H1 (cell line): Measurements from ENCODE around the gene PNMA6A. TPM values are rescaled to one million over a fixed set of nuclear protein-coding genes. Genes with fewer than 3 reads are reported as not detected.

ENCODE experiments used
- CTCF ChIA-PET: fragments of 300-600 bp; sonication (Branson Sonifier 250); formaldehyde crosslinking; loops from one replicate; lab custom pipeline; 2021; ENCODE audit not compliant: partially characterized antibody; lab: Charles Lee
- POLR2A ChIA-PET: fragments of 300-600 bp; sonication (Branson Sonifier 250); formaldehyde crosslinking; loops from one replicate; lab custom pipeline; 2021; ENCODE audit warnings: inconsistent platforms; ENCODE audit not compliant: partially characterized antibody; lab: Charles Lee
- DNase-seq, 2 experiments: peaks; one replicate each; pipeline versions ENCODE4 v3.0.0 to v3.0.0-alpha.2; 2010 to 2022; ENCODE audit warnings: low spot score in 2 of 2, low read depth in 1 of 2, mixed read lengths in 1 of 2
- FAIRE-seq: peaks from 2 replicates; lab custom pipeline; 2011; peaks lifted over from hg19 to GRCh38; lab: Jason Lieb, UNC
- H2AFZ ChIP-seq: 2 replicates; pipeline ENCODE4 v1.8.1; 2012; ENCODE audit warnings: low read length, inconsistent platforms
- H2AK5ac ChIP-seq: 2 replicates; pipeline ENCODE4 v1.6.1; 2013; ENCODE audit warnings: low read depth, low read length
- H2BK120ac ChIP-seq: replicated peaks from 2 replicates; pipeline ENCODE3; 2013; ENCODE audit warnings: low read depth, low read length, inconsistent platforms
- H2BK12ac ChIP-seq: 2 replicates; pipeline ENCODE4 v1.6.1; 2013; ENCODE audit warnings: low read depth, low read length
- H2BK15ac ChIP-seq: 2 replicates; pipeline ENCODE4 v1.6.1; 2013; ENCODE audit warnings: low read length
- H2BK20ac ChIP-seq: 2 replicates; pipeline ENCODE4 v1.6.1; 2013; ENCODE audit warnings: low read length
- H2BK5ac ChIP-seq: 2 replicates; pipeline ENCODE4 v1.6.1; 2013; ENCODE audit warnings: low read depth, low read length
- H3K14ac ChIP-seq: 2 replicates; pipeline ENCODE4 v1.6.1; 2013; ENCODE audit warnings: inconsistent platforms; ENCODE audit not compliant: insufficient read length
- H3K18ac ChIP-seq: 2 replicates; pipeline ENCODE4 v1.6.1; 2013; ENCODE audit warnings: low read length; ENCODE audit errors: extremely low read depth
- H3K23ac ChIP-seq: 2 replicates; pipeline ENCODE4 v1.6.1; 2013; ENCODE audit warnings: inconsistent platforms; ENCODE audit not compliant: insufficient read length
- H3K23me2 ChIP-seq: 2 replicates; pipeline ENCODE4 v1.6.1; 2013; ENCODE audit warnings: low read depth, low read length
- H3K27ac ChIP-seq: 2 replicates; pipeline ENCODE4 v1.6.1; 2011; ENCODE audit warnings: low read depth, low read length, inconsistent platforms
- H3K27me3 ChIP-seq, 4 experiments: replicated peaks in 1 of 4; 1 replicate in 1 of 4; 2 replicates in 3 of 4; pipeline versions ENCODE4 v1.6.1 to v1.8.1; 2011 to 2013; ENCODE audit warnings: low read length in 3 of 4, mild to moderate bottlenecking in 3 of 4, inconsistent platforms in 2 of 4, mixed read lengths in 2 of 4, moderate library complexity in 1 of 4; ENCODE audit not compliant: control insufficient read depth in 3 of 4, insufficient read depth in 3 of 4; ENCODE audit errors: extremely low read depth in 1 of 4
- H3K36me3 ChIP-seq, 4 experiments: 2 replicates each; pipeline versions ENCODE4 v1.6.1 to v1.8.1; 2011 to 2013; ENCODE audit warnings: mild to moderate bottlenecking in 4 of 4, low read length in 3 of 4, moderate library complexity in 2 of 4, control low read depth in 1 of 4, inconsistent platforms in 1 of 4; ENCODE audit not compliant: insufficient read depth in 4 of 4, control insufficient read depth in 2 of 4
- H3K4ac ChIP-seq: replicated peaks from 2 replicates; pipeline ENCODE3; 2013; ENCODE audit warnings: low read length, low read depth, mixed read lengths, inconsistent platforms; ENCODE audit not compliant: insufficient read length
- H3K4me1 ChIP-seq, 4 experiments: replicated peaks in 1 of 4; 1 replicate in 1 of 4; 2 replicates in 3 of 4; pipeline versions ENCODE4 v1.6.1 to v1.8.1; 2011 to 2013; ENCODE audit warnings: low read length in 3 of 4, inconsistent platforms in 2 of 4, mixed read lengths in 1 of 4; ENCODE audit not compliant: insufficient read depth in 4 of 4, control insufficient read depth in 3 of 4
- H3K4me2 ChIP-seq, 2 experiments: 2 replicates each; pipeline versions ENCODE4 v1.6.1 to v1.8.1; 2011 to 2013; ENCODE audit warnings: low read depth in 2 of 2, low read length in 2 of 2, control low read depth in 1 of 2, inconsistent platforms in 1 of 2, mild to moderate bottlenecking in 1 of 2; ENCODE audit not compliant: insufficient read depth in 1 of 2
- H3K4me3 ChIP-seq, 4 experiments: fragments of 200-600, 300-600 bp in 1 of 4; sonication (generic), shearing (Covaris generic), sonication (Bioruptor Twin) in 1 of 4; 2 replicates each; pipeline versions ENCODE4 v1.5.1 to v1.8.1; 2011 to 2016; ENCODE audit warnings: low read length in 4 of 4, low read depth in 3 of 4, control low read depth in 2 of 4, inconsistent platforms in 2 of 4, mild to moderate bottlenecking in 2 of 4, mixed read lengths in 1 of 4, moderate library complexity in 1 of 4; ENCODE audit not compliant: insufficient read depth in 2 of 4; ENCODE audit errors: extremely low read depth in 1 of 4
- H3K56ac ChIP-seq: replicated peaks from 2 replicates; pipeline ENCODE3; 2013; ENCODE audit warnings: low read depth, mild to moderate bottlenecking, mixed read lengths, low read length, inconsistent platforms; ENCODE audit not compliant: insufficient read length
- H3K79me1 ChIP-seq: 2 replicates; pipeline ENCODE4 v1.6.1; 2013; ENCODE audit warnings: low read depth, low read length, control low read depth
- H3K79me2 ChIP-seq, 2 experiments: 2 replicates each; pipeline versions ENCODE4 v1.6.1 to v1.8.1; 2012 to 2013; ENCODE audit warnings: low read length in 2 of 2, mild to moderate bottlenecking in 2 of 2, inconsistent platforms in 1 of 2; ENCODE audit not compliant: insufficient read depth in 2 of 2, control insufficient read depth in 1 of 2
- H3K9ac ChIP-seq, 4 experiments: replicated peaks in 1 of 4; 1 replicate in 1 of 4; 2 replicates in 3 of 4; pipeline versions ENCODE4 v1.6.1 to v1.8.1; 2011 to 2013; ENCODE audit warnings: low read depth in 3 of 4, low read length in 3 of 4, control low read depth in 2 of 4, mild to moderate bottlenecking in 2 of 4, moderate library complexity in 2 of 4, inconsistent platforms in 1 of 4; ENCODE audit errors: extremely low read depth in 1 of 4
- H3K9me3 ChIP-seq, 2 experiments: 2 replicates each; pipeline versions ENCODE4 v1.6.1 to v1.8.1; 2012 to 2013; ENCODE audit warnings: mild to moderate bottlenecking in 2 of 2, moderate library complexity in 2 of 2, control low read depth in 1 of 2, inconsistent platforms in 1 of 2, low read depth in 1 of 2, low read length in 1 of 2, mixed read lengths in 1 of 2; ENCODE audit not compliant: insufficient read depth in 2 of 2
- H4K20me1 ChIP-seq, 2 experiments: replicated peaks in 1 of 2; 2 replicates each; pipeline versions ENCODE3 to v1.8.1; 2011 to 2013; ENCODE audit warnings: inconsistent platforms in 2 of 2, low read length in 2 of 2, mild to moderate bottlenecking in 1 of 2; ENCODE audit not compliant: insufficient read depth in 2 of 2, control insufficient read depth in 1 of 2
- H4K5ac ChIP-seq: 2 replicates; pipeline ENCODE4 v1.6.1; 2013; ENCODE audit warnings: low read length, low read depth, mixed read lengths, inconsistent platforms; ENCODE audit not compliant: insufficient read length
- H4K8ac ChIP-seq: 2 replicates; pipeline ENCODE4 v1.8.0; 2013; ENCODE audit warnings: mild to moderate bottlenecking, moderate library complexity, low read length, inconsistent platforms; ENCODE audit not compliant: insufficient read depth; ENCODE audit errors: extremely low read depth
- H4K91ac ChIP-seq: replicated peaks from 2 replicates; pipeline ENCODE3; 2013; ENCODE audit warnings: low read length, mixed read lengths, inconsistent platforms; ENCODE audit not compliant: insufficient read length
- BACH1 ChIP-seq: IDR thresholded peaks from 2 replicates; pipeline ENCODE4 v1.6.1; 2012; ENCODE audit warnings: low read length, improper control_type of control experiment
- BCL11A ChIP-seq, 2 experiments: IDR thresholded peaks; one replicate each; pipeline ENCODE4 v1.6.1; 2011; ENCODE audit warnings: low read depth in 2 of 2, low read length in 2 of 2, mild to moderate bottlenecking in 2 of 2
- CEBPB ChIP-seq: IDR thresholded peaks from 2 replicates; pipeline ENCODE4 v1.6.1; 2012; ENCODE audit warnings: low read depth, low read length
- CHD1 ChIP-seq: IDR thresholded peaks from 2 replicates; pipeline ENCODE4 v1.6.1; 2012; ENCODE audit warnings: low read depth, low read length, improper control_type of control experiment
- KDM1A ChIP-seq: fragments of 200-600, 300-600 bp; sonication (generic); IDR thresholded peaks from 2 replicates; pipeline ENCODE4 v1.7.1; 2016; ENCODE audit warnings: mild to moderate bottlenecking, low read length, borderline replicate concordance
- KDM4A ChIP-seq: IDR thresholded peaks from one replicate; pipeline ENCODE4 v1.7.1; 2012; ENCODE audit warnings: low read depth, mild to moderate bottlenecking, moderate library complexity, low read length, inconsistent platforms; ENCODE audit not compliant: severe bottlenecking
- TAF1 ChIP-seq: IDR thresholded peaks from 2 replicates; pipeline ENCODE4 v1.6.1; 2011; ENCODE audit warnings: mild to moderate bottlenecking, low read depth, low read length
- TBP ChIP-seq: IDR thresholded peaks from 2 replicates; pipeline ENCODE4 v1.6.1; 2011; ENCODE audit warnings: low read depth, low read length, improper control_type of control experiment
- TCF12 ChIP-seq: IDR thresholded peaks from 2 replicates; pipeline ENCODE4 v1.6.1; 2011; ENCODE audit warnings: low read depth, mild to moderate bottlenecking, low read length
- USF2 ChIP-seq: IDR thresholded peaks from 2 replicates; pipeline ENCODE4 v1.6.1; 2011; ENCODE audit warnings: low read length, improper control_type of control experiment
- WGBS, 2 experiments: shearing (Covaris generic) in 1 of 2; methylation state at CpG; one replicate each; pipeline versions ENCODE4 v1.1.6 to v1.1.7; 2013 to 2015; ENCODE audit warnings: low lambda C conversion rate in 2 of 2, mixed read lengths in 2 of 2, inconsistent platforms in 1 of 2, low coverage in 1 of 2, missing lambda C conversion rate in 1 of 2; ENCODE audit not compliant: insufficient replicate concordance in 2 of 2, insufficient coverage in 1 of 2, insufficient read length in 1 of 2; ENCODE audit errors: extremely low coverage in 1 of 2, missing lambda C conversion rate in 1 of 2; 5-methylcytosine and 5-hydroxymethylcytosine counted together
- polyA plus RNA-seq, 7 experiments: library from polyadenylated mRNA; depleted of rRNA in 3 of 7; stranded (reverse) in 5 of 7; unstranded in 2 of 7; fragments of >200 nt in 5 of 7; fragments of 200-250 nt in 2 of 7; gene quantifications; 1 replicate in 5 of 7; 2 replicates in 1 of 7; 4 replicates in 1 of 7; pipeline versions ENCODE4 v1.2.1 to v1.2.3, GENCODE V29; 2011 to 2013; ENCODE audit warnings: missing spikeins in 2 of 7, mixed read lengths in 2 of 7
- total RNA-seq: library from RNA; stranded (reverse); fragmentation: NEBNext Ultra II Directional; extraction: Animal tissue kit (Norgen Biotek cat#: 25700); gene quantifications from 2 replicates; pipeline ENCODE4 v1.2.1, GENCODE V29; 2021

PNMA6A gene
- total and polyA plus RNA-seq, 2 of the 8 experiments (the other 6 are each of a cell fraction or from before 2014, with no cell fraction given) = 2.2 to 5.7 TPM

GRCh38 chrX:153061732-153062131, 10.5 kb upstream of the PNMA6A start:
- H2BK5ac ChIP-seq = no peak overlapping the region
- H3K23me2 ChIP-seq = no peaks in the 10 kb centered on the region; the same call in 1 of the 2 replicates
- H4K5ac ChIP-seq = no peak overlapping the region
- H3K36me3 ChIP-seq = no peaks in the 10 kb centered on the region
- H2BK20ac ChIP-seq = no peak overlapping the region
- peaks cover 0 to 9% (median 1%) of the 10 kb centered on the region in 4 experiments; a peak in 2 of 7 replicates for H3K27me3 ChIP-seq
- ChIA-PET POLR2A (interaction anchor here (1.1 kb wide), 1 partner anchor 20 kb away, joined by 3 read pairs; no protein-coding TSS in a partner anchor), CTCF (interaction anchor here (0.6 to 1.5 kb wide), 3 partner anchors 29 to 209 kb away, joined by 3 to 5 read pairs (median 3); no protein-coding TSS in a partner anchor)
- H3K79me1 ChIP-seq = no peaks in the 10 kb centered on the region
- FAIRE-seq = no peak
- no peak overlapping the region for H3K9ac ChIP-seq
- H3K4me2 ChIP-seq = no peak overlapping the region
- peaks cover 0 to 1% of the 10 kb centered on the region in 2 experiments for H4K20me1 ChIP-seq
- H3K4ac ChIP-seq = no peak overlapping the region
- DNase-seq = no peak
- H3K4me1 ChIP-seq = peaks cover 0 to 5% (median 2%) of the 10 kb centered on the region in 4 experiments; a peak in 4 of 7 replicates
- no peak overlapping the region for H3K18ac ChIP-seq
- H2BK15ac ChIP-seq = no peak overlapping the region
- no peaks in the 10 kb centered on the region for H3K79me2 ChIP-seq
- H3K27ac ChIP-seq = no peak overlapping the region
- H2AFZ ChIP-seq = no peak overlapping the region
- no peak overlapping the region for H3K56ac ChIP-seq
- 56% methylated on average over 3 of the region's 3 CpGs; no CpG with 5 or more reads in 1 of the 2 experiments for WGBS, 2 experiments
- H2BK120ac ChIP-seq = no peak overlapping the region
- H4K91ac ChIP-seq = no peak overlapping the region
- no peak overlapping the region for H2BK12ac ChIP-seq
- H3K23ac ChIP-seq = no peak overlapping the region
- H3K14ac ChIP-seq = no peak overlapping the region
- H3K9me3 ChIP-seq = no peaks in the 10 kb centered on the region
- H3K4me3 ChIP-seq = no peak overlapping the region
- H2AK5ac ChIP-seq = no peak overlapping the region
- H4K8ac ChIP-seq = no peak overlapping the region
- TF ChIP-seq CEBPB = no peak
- no peak for TF ChIP-seq TBP
- no peak for TF ChIP-seq KDM4A
- no peak for TF ChIP-seq USF2
- no peak for TF ChIP-seq TCF12
- no peak for TF ChIP-seq CHD1
- TF ChIP-seq BCL11A (IDR thresholded peaks at IDR 0.05; ENCODE audit: low read depth in 2 of 2, low read length in 2 of 2) = no peak
- TF ChIP-seq TAF1 = no peak
- TF ChIP-seq BACH1 = no peak
- TF ChIP-seq KDM1A = no peak
